OCI-LY7 (cell line): ENCODE data around the gene EED.

Experiments
- CTCF ChIP-seq: fragments of 200-600 bp; sonication (generic); conservative IDR thresholded peaks from 2 replicates; pipeline ENCODE4 v1.5.1; 2014; ENCODE audit warnings: mild to moderate bottlenecking, antibody characterized with exemption, low read length, moderate library complexity, mixed read lengths
- EZH2phosphoT487 ChIP-seq: fragments of 200-600 bp; sonication (generic); IDR thresholded peaks from 2 replicates; pipeline ENCODE4 v1.6.1; 2018; ENCODE audit warnings: low read depth, borderline replicate concordance, mild to moderate bottlenecking, mixed run types, antibody characterized with exemption, low read length, moderate library complexity, mixed read lengths

- TF ChIP-seq CTCF (no peak), EZH2phosphoT487 (no peak)
These were observed 49.6 kb upstream of the EED start for GRCh38 chr11:86194998-86195397.
